Measurements from ENCODE around the gene GALNT9. TPM values are rescaled to one million over a fixed set of nuclear protein-coding genes. Genes with fewer than 3 reads are reported as not detected.

Gene GALNT9
- total RNA-seq, 2 donors from 2014 or later: 0.14 to 1.0 TPM

DNA sequence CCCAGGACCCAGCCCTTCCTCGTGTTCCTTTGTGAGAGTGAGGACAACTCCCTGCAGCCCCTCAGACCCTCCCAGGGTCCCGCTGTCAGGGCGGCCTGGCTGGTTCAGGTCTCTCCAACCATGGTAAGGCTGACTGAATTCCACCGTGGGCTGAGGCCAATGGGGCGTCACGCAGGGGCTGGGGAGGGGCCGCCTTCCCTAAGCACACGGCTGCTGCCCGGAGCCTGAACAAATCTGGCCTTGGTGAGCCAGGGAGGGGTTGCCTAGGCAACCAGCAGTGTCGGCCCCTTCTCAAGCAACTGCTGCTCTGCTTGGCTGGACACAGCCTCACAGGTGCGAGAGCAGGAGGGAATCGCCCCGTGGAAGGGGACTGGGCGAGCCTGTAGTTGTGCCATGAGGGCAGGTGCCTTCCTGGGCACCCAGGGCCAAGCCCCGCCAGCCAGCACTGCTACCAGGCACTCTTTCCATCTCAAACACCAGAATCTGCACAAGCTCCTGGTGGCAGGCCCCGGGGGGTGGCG lies 37.0 kb upstream of the GALNT9 start:
- no peak for TF ChIP-seq POLR2A (IDR thresholded peaks at IDR 0.05)
- TF ChIP-seq, protein P1, sequence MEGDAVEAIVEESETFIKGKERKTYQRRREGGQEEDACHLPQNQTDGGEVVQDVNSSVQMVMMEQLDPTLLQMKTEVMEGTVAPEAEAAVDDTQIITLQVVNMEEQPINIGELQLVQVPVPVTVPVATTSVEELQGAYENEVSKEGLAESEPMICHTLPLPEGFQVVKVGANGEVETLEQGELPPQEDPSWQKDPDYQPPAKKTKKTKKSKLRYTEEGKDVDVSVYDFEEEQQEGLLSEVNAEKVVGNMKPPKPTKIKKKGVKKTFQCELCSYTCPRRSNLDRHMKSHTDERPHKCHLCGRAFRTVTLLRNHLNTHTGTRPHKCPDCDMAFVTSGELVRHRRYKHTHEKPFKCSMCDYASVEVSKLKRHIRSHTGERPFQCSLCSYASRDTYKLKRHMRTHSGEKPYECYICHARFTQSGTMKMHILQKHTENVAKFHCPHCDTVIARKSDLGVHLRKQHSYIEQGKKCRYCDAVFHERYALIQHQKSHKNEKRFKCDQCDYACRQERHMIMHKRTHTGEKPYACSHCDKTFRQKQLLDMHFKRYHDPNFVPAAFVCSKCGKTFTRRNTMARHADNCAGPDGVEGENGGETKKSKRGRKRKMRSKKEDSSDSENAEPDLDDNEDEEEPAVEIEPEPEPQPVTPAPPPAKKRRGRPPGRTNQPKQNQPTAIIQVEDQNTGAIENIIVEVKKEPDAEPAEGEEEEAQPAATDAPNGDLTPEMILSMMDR (IDR thresholded peaks at IDR 0.05): no peak
- Histone ChIP-seq H3K4me1 (replicated peaks) (no peaks in the 10 kb centered on the region), H3K9me3 (no peaks in the 10 kb centered on the region), H3K27me3 (replicated peaks; ENCODE audit: insufficient read depth) (peaks cover 2% of the 10 kb centered on the region), H3K4me3 (no peak overlapping the region), H3K27ac (no peak overlapping the region), H3K36me3 (no peaks in the 10 kb centered on the region)
- WGBS: 57% methylated on average over 16 of the region's 17 CpGs
- no peak for DNase-seq (ENCODE audit: low spot score)
- intact Hi-C loops (cut with DNase I): no loop called here

DNA sequence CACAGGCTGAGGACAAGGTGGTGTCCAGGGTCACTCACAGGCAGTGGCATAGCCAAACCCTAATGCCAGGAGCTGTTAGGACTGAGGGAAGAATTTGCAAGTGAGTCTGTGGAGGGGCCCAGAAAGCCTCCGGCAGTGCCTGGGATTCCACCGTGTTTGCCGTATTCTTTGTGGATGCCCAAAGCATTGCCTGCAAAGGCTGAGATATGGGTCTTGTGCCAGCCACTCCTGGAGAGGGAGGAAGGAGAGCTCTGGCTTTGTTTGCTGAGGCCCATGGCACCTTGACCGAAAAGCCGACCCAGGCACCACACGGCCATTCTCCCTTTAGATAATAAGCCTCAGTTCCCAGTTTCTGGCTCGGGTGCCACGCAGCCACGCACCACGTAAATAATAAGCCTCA lies 35.8 kb upstream of the GALNT9 start:
- intact Hi-C loops (cut with DNase I): no loop called here
- no peaks in the 10 kb centered on the region for H3K36me3 ChIP-seq
- H3K27ac ChIP-seq: no peak overlapping the region
- no peaks in the 10 kb centered on the region for H3K9me3 ChIP-seq
- 95% methylated on average over 10 of the region's 10 CpGs for WGBS
- no peaks in the 10 kb centered on the region for H3K4me1 ChIP-seq (replicated peaks)
- no peak for DNase-seq (ENCODE audit: low spot score)
- peaks cover 2% of the 10 kb centered on the region for H3K27me3 ChIP-seq (replicated peaks; ENCODE audit: insufficient read depth)
- no peak overlapping the region for H3K4me3 ChIP-seq
- TF ChIP-seq POLR2AphosphoS5 (IDR thresholded peaks at IDR 0.05) (no peak), POLR2A (IDR thresholded peaks at IDR 0.05) (no peak)
- TF ChIP-seq, protein P1 (IDR thresholded peaks at IDR 0.05): no peak

DNA sequence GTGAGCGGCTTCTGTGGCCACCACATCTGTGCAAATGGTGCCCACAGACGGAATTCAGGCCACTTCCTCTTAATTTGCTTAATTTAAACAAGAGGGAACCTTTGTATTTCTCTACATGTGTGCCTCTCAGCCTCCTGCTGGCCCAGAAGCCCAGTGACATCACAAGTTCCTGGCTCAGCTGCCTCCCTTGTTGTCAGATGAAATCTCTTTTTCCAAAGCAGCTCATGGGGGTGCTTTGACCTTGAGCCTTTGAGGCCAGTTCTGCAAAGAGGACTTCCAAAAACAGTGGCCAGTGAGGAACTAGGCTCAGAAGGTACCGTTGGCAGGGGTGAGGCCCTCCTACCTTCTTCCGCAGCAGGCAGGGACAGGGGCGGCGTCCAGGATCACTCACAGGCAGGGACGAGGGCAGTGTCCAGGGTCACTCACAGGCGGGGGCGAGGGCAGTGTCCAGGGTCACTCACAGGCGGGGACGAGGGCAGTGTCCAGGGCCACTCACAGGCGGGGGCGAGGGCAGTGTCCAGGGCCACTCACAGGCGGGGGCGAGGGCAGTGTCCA lies 35.0 kb upstream of the GALNT9 start:
- Histone ChIP-seq H3K4me1 (replicated peaks) (no peaks in the 10 kb centered on the region), H3K36me3 (no peaks in the 10 kb centered on the region), H3K27ac (no peak overlapping the region), H3K27me3 (replicated peaks; ENCODE audit: insufficient read depth) (peaks cover 2% of the 10 kb centered on the region), H3K4me3 (no peak overlapping the region), H3K9me3 (no peaks in the 10 kb centered on the region)
- no peak for DNase-seq (ENCODE audit: low spot score)
- intact Hi-C loops (cut with DNase I): no loop called here
- TF ChIP-seq, protein P1 (IDR thresholded peaks at IDR 0.05): no peak
- TF ChIP-seq POLR2A (IDR thresholded peaks at IDR 0.05): no peak
- no peak for TF ChIP-seq POLR2AphosphoS5 (IDR thresholded peaks at IDR 0.05)
- 82% methylated on average over 9 of the region's 15 CpGs for WGBS

DNA sequence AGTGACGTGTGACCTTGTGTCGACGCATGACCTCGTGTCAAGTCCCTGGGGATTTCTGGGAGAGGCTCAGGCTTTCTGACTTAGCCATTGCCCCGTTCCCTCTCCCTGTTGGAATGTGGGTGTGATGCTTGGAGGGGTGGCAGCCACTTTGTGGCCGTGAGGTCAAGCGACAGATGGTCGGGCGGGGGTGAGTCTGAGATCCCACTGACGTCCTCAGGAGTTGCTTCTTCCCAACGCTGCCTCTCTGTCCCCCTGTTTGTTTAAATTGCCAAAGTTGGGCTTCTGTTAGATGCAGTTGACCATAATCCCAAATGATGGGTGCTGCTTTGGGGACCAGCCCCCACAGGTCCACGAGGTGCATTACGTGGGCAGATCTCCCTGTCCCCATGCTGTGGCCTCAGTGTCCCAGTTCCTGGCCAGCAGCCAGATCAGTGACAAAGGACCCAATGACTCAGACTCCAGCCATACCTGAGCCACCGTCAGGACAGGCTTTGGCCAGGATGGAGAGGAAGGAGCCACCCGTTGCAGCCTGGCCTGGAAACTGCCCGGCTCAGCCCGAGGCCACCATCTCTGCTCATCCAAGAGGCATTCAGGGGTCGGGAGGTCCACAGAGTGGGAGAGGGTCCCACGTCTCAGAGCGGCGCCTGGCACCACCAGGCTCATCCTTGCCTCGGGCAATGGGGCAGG lies 34.4 kb upstream of the GALNT9 start:
- intact Hi-C loops (cut with DNase I): no loop called here
- H3K27ac ChIP-seq: no peak overlapping the region
- TF ChIP-seq POLR2A (IDR thresholded peaks at IDR 0.05) (no peak), POLR2AphosphoS5 (IDR thresholded peaks at IDR 0.05) (no peak)
- TF ChIP-seq, protein P1 (IDR thresholded peaks at IDR 0.05): no peak
- no peaks in the 10 kb centered on the region for H3K4me1 ChIP-seq (replicated peaks)
- no peak for DNase-seq (ENCODE audit: low spot score)
- H3K9me3 ChIP-seq: no peaks in the 10 kb centered on the region
- no peaks in the 10 kb centered on the region for H3K36me3 ChIP-seq
- no peak overlapping the region for H3K4me3 ChIP-seq
- peaks cover 2% of the 10 kb centered on the region for H3K27me3 ChIP-seq (replicated peaks; ENCODE audit: insufficient read depth)
- 84% methylated on average over 22 of the region's 22 CpGs for WGBS

Data from prostate gland (tissue), 2 donors.